ENCODE results near the gene ANKRD60.

Gene ANKRD60

GRCh38 chr20:58254890-58255289 lies 26.4 kb upstream of the ANKRD60 start:
- no peaks in the 10 kb centered on the region for H3K27me3 Mint-ChIP-seq
- H3K27ac Mint-ChIP-seq = no peak overlapping the region
- no peak for DNase-seq
- H3K9me3 Mint-ChIP-seq = no peaks in the 10 kb centered on the region
- ATAC-seq = no peak
- peaks cover 33% of the 10 kb centered on the region for H3K4me1 Mint-ChIP-seq
- H3K4me3 Mint-ChIP-seq = no peak overlapping the region
- H3K36me3 Mint-ChIP-seq (ENCODE audit: low read depth) = peaks cover 24% of the 10 kb centered on the region

GRCh38 chr20:58251979-58252591 lies 23.6 kb upstream of the ANKRD60 start:
- Mint-ChIP-seq H3K4me1 (peaks cover 30% of the 10 kb centered on the region), H3K27ac (no peak overlapping the region), H3K36me3 (ENCODE audit: low read depth) (peaks cover 34% of the 10 kb centered on the region), H3K9me3 (no peaks in the 10 kb centered on the region), H3K4me3 (no peak overlapping the region), H3K27me3 (no peaks in the 10 kb centered on the region)
- DNase-seq = no peak
- ATAC-seq = no peak

- no peak for ATAC-seq
- Mint-ChIP-seq H3K27me3 (no peaks in the 10 kb centered on the region), H3K36me3 (ENCODE audit: low read depth) (peaks cover 34% of the 10 kb centered on the region), H3K4me1 (peaks cover 25% of the 10 kb centered on the region), H3K27ac (no peak overlapping the region), H3K9me3 (no peaks in the 10 kb centered on the region), H3K4me3 (no peak overlapping the region)
- DNase-seq = no peak
These were observed 23.0 kb upstream of the ANKRD60 start for GRCh38 chr20:58251348-58251978.

- Mint-ChIP-seq H3K27ac (no peak overlapping the region), H3K36me3 (ENCODE audit: low read depth) (peaks cover 31% of the 10 kb centered on the region), H3K4me3 (no peak overlapping the region), H3K4me1 (peaks cover 4% of the 10 kb centered on the region), H3K9me3 (no peaks in the 10 kb centered on the region), H3K27me3 (no peaks in the 10 kb centered on the region)
- DNase-seq = no peak
- ATAC-seq = no peak
These were observed 17.9 kb upstream of the ANKRD60 start for GRCh38 chr20:58246346-58246745.

GRCh38 chr20:58245931-58246330 lies 17.5 kb upstream of the ANKRD60 start:
- ATAC-seq = no peak
- H3K36me3 Mint-ChIP-seq (ENCODE audit: low read depth) = peaks cover 29% of the 10 kb centered on the region
- H3K4me3 Mint-ChIP-seq = no peak overlapping the region
- no peak for DNase-seq
- no peak overlapping the region for H3K27ac Mint-ChIP-seq
- H3K27me3 Mint-ChIP-seq = no peaks in the 10 kb centered on the region
- H3K4me1 Mint-ChIP-seq = peaks cover 2% of the 10 kb centered on the region
- H3K9me3 Mint-ChIP-seq = no peaks in the 10 kb centered on the region

GRCh38 chr20:58245181-58245891 lies 16.9 kb upstream of the ANKRD60 start:
- Mint-ChIP-seq H3K4me3 (no peak overlapping the region), H3K27me3 (no peaks in the 10 kb centered on the region), H3K4me1 (peaks cover 2% of the 10 kb centered on the region), H3K36me3 (ENCODE audit: low read depth) (peaks cover 27% of the 10 kb centered on the region), H3K27ac (no peak overlapping the region), H3K9me3 (no peaks in the 10 kb centered on the region)
- DNase-seq = no peak
- no peak for ATAC-seq

GRCh38 chr20:58244517-58245030 lies 16.1 kb upstream of the ANKRD60 start:
- H3K4me3 Mint-ChIP-seq = no peak overlapping the region
- H3K36me3 Mint-ChIP-seq (ENCODE audit: low read depth) = peaks cover 25% of the 10 kb centered on the region
- no peak for ATAC-seq
- H3K9me3 Mint-ChIP-seq = no peaks in the 10 kb centered on the region
- H3K27me3 Mint-ChIP-seq = no peaks in the 10 kb centered on the region
- no peak for DNase-seq
- H3K4me1 Mint-ChIP-seq = peaks cover 2% of the 10 kb centered on the region
- H3K27ac Mint-ChIP-seq = no peak overlapping the region

GRCh38 chr20:58243653-58244410 lies 15.4 kb upstream of the ANKRD60 start:
- Mint-ChIP-seq H3K27me3 (no peaks in the 10 kb centered on the region), H3K9me3 (no peaks in the 10 kb centered on the region), H3K27ac (no peak overlapping the region), H3K4me1 (peaks cover 2% of the 10 kb centered on the region), H3K4me3 (no peak overlapping the region), H3K36me3 (ENCODE audit: low read depth) (peaks cover 23% of the 10 kb centered on the region)
- no peak for ATAC-seq
- DNase-seq = no peak

GRCh38 chr20:58242824-58243223 lies 14.4 kb upstream of the ANKRD60 start:
- no peak overlapping the region for H3K27ac Mint-ChIP-seq
- no peaks in the 10 kb centered on the region for H3K27me3 Mint-ChIP-seq
- no peak overlapping the region for H3K4me3 Mint-ChIP-seq
- DNase-seq (no peak), ATAC-seq (no peak)
- no peaks in the 10 kb centered on the region for H3K9me3 Mint-ChIP-seq
- peaks cover 15% of the 10 kb centered on the region for H3K36me3 Mint-ChIP-seq (ENCODE audit: low read depth)
- peaks cover 4% of the 10 kb centered on the region for H3K4me1 Mint-ChIP-seq

GRCh38 chr20:58241766-58242465 lies 13.5 kb upstream of the ANKRD60 start:
- H3K9me3 Mint-ChIP-seq = no peaks in the 10 kb centered on the region
- no peak overlapping the region for H3K4me3 Mint-ChIP-seq
- H3K27me3 Mint-ChIP-seq = no peaks in the 10 kb centered on the region
- H3K27ac Mint-ChIP-seq = no peak overlapping the region
- DNase-seq (no peak), ATAC-seq (no peak)
- peaks cover 14% of the 10 kb centered on the region for H3K36me3 Mint-ChIP-seq (ENCODE audit: low read depth)
- peaks cover 12% of the 10 kb centered on the region for H3K4me1 Mint-ChIP-seq

- H3K36me3 Mint-ChIP-seq (ENCODE audit: low read depth) = peaks cover 3% of the 10 kb centered on the region
- H3K4me3 Mint-ChIP-seq = no peak overlapping the region
These were observed 12.0 kb upstream of the ANKRD60 start for GRCh38 chr20:58240471-58240870.

GRCh38 chr20:58239216-58239615 lies 10.8 kb upstream of the ANKRD60 start:
- H3K4me1 Mint-ChIP-seq = peaks cover 38% of the 10 kb centered on the region
- ATAC-seq (no peak), DNase-seq (no peak)
- no peak overlapping the region for H3K27ac Mint-ChIP-seq
- no peaks in the 10 kb centered on the region for H3K9me3 Mint-ChIP-seq
- H3K27me3 Mint-ChIP-seq = no peaks in the 10 kb centered on the region
- no peak overlapping the region for H3K4me3 Mint-ChIP-seq
- H3K36me3 Mint-ChIP-seq (ENCODE audit: low read depth) = peaks cover 2% of the 10 kb centered on the region

More at GRCh38 chr20:58240471-58240870, 12.0 kb upstream of the ANKRD60 start:
- no peaks in the 10 kb centered on the region for H3K9me3 Mint-ChIP-seq
- H3K4me1 Mint-ChIP-seq = peaks cover 26% of the 10 kb centered on the region
- no peak for ATAC-seq
- no peaks in the 10 kb centered on the region for H3K27me3 Mint-ChIP-seq
- no peak overlapping the region for H3K27ac Mint-ChIP-seq
- no peak for DNase-seq

GRCh38 chr20:58238490-58238889 lies 10.0 kb upstream of the ANKRD60 start:
- no peak overlapping the region for H3K4me3 Mint-ChIP-seq
- H3K36me3 Mint-ChIP-seq (ENCODE audit: low read depth) = peaks cover 4% of the 10 kb centered on the region
- H3K27me3 Mint-ChIP-seq = no peaks in the 10 kb centered on the region
- no peaks in the 10 kb centered on the region for H3K9me3 Mint-ChIP-seq
- ATAC-seq = no peak
- DNase-seq = no peak
- H3K27ac Mint-ChIP-seq = no peak overlapping the region
- H3K4me1 Mint-ChIP-seq = peaks cover 42% of the 10 kb centered on the region
